ENCODE data around the gene ST6GAL1. TPM values are rescaled to one million over a fixed set of nuclear protein-coding genes. Genes with fewer than 3 reads are reported as not detected.

Gene ST6GAL1
- total and polyA plus RNA-seq, 2 of the 13 experiments (the other 11 are each of a cell fraction or from before 2014, with no cell fraction given): 79.9 to 164 TPM

DNA sequence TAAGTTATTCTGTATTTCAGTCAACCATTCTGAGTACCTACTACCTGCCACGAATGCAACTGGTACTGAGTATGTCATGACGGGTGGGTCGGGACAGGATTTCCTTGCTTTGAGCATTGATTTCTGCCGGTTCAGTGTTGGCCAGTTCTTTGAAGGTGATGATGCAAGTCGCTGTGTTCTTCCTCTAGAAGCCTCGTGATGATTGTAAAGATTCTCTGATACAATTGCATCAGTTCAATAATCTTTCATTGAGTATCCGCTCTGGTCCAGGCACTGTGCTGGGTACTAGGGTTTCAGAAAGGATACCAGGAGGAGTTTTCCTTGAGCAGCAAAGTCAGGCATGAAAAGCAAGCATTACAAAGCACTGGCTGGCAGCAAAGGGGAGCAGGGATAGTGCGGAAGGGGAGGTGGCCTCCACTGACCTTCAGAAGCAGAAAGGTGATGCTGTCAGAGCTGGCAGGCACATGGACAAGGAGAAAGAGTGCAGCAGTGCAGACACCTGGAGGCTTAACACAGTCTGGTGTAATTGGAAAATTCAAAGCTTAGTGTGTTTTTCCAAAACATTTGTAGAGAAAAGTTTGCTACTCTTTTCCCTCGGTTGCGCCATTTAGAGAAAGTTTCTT, 108.9 kb downstream of the ST6GAL1 start (continued):
- TF ChIP-seq, protein P1, sequence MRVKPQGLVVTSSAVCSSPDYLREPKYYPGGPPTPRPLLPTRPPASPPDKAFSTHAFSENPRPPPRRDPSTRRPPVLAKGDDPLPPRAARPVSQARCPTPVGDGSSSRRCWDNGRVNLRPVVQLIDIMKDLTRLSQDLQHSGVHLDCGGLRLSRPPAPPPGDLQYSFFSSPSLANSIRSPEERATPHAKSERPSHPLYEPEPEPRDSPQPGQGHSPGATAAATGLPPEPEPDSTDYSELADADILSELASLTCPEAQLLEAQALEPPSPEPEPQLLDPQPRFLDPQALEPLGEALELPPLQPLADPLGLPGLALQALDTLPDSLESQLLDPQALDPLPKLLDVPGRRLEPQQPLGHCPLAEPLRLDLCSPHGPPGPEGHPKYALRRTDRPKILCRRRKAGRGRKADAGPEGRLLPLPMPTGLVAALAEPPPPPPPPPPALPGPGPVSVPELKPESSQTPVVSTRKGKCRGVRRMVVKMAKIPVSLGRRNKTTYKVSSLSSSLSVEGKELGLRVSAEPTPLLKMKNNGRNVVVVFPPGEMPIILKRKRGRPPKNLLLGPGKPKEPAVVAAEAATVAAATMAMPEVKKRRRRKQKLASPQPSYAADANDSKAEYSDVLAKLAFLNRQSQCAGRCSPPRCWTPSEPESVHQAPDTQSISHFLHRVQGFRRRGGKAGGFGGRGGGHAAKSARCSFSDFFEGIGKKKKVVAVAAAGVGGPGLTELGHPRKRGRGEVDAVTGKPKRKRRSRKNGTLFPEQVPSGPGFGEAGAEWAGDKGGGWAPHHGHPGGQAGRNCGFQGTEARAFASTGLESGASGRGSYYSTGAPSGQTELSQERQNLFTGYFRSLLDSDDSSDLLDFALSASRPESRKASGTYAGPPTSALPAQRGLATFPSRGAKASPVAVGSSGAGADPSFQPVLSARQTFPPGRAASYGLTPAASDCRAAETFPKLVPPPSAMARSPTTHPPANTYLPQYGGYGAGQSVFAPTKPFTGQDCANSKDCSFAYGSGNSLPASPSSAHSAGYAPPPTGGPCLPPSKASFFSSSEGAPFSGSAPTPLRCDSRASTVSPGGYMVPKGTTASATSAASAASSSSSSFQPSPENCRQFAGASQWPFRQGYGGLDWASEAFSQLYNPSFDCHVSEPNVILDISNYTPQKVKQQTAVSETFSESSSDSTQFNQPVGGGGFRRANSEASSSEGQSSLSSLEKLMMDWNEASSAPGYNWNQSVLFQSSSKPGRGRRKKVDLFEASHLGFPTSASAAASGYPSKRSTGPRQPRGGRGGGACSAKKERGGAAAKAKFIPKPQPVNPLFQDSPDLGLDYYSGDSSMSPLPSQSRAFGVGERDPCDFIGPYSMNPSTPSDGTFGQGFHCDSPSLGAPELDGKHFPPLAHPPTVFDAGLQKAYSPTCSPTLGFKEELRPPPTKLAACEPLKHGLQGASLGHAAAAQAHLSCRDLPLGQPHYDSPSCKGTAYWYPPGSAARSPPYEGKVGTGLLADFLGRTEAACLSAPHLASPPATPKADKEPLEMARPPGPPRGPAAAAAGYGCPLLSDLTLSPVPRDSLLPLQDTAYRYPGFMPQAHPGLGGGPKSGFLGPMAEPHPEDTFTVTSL (CRISPR knock-in tag; IDR thresholded peaks at IDR 0.05; ENCODE audit: borderline replicate concordance): no peak
- TF ChIP-seq ZNF558 (CRISPR knock-in tag; IDR thresholded peaks at IDR 0.05; ENCODE audit: borderline replicate concordance) (peak; percentile 66; the same call in 1 of the 2 replicates), KDM2A (CRISPR knock-in tag; IDR thresholded peaks at IDR 0.05; ENCODE audit: borderline replicate concordance, low read depth) (peak; percentile 81), EZH2 (conservative IDR thresholded peaks at IDR 0.05; ENCODE audit: low read depth, low read length) (no peak), CENPX (CRISPR knock-in tag; IDR thresholded peaks at IDR 0.05) (no peak), STAT5B (CRISPR knock-in tag; IDR thresholded peaks at IDR 0.05) (no peak), SRY (CRISPR knock-in tag; IDR thresholded peaks at IDR 0.05) (0 out of 2 replicates have a peak, but pooled peaks have one; percentile 33), TEAD3 (CRISPR knock-in tag; optimal IDR thresholded peaks at IDR 0.05; ENCODE audit: borderline replicate concordance) (peak; percentile 31), FOSL1 (CRISPR knock-in tag; IDR thresholded peaks at IDR 0.05; ENCODE audit: borderline replicate concordance) (no peak), PHB2 (IDR thresholded peaks at IDR 0.05; ENCODE audit: partially characterized antibody) (no peak), ZNF619 (CRISPR knock-in tag; IDR thresholded peaks at IDR 0.05) (no peak), RFXAP (CRISPR knock-in tag; IDR thresholded peaks at IDR 0.05; ENCODE audit: borderline replicate concordance) (0 out of 2 replicates have a peak, but pooled peaks have one; percentile 25), SIN3A (IDR thresholded peaks at IDR 0.05; ENCODE audit: borderline replicate concordance, low read depth, low read length) (peak; percentile 49; the same call in 1 of the 2 replicates), NCOA1 (CRISPR knock-in tag; IDR thresholded peaks at IDR 0.05) (peak; percentile 18; the same call in 1 of the 2 replicates), HDAC1 (CRISPR knock-in tag; IDR thresholded peaks at IDR 0.05) (peak; percentile 55; the same call in 1 of the 2 replicates), FOXA1 (IDR thresholded peaks at IDR 0.05) (no peak), FOXA1 (CRISPR knock-in tag; IDR thresholded peaks at IDR 0.05) (0 out of 2 replicates have a peak, but pooled peaks have one; percentile 15)
- TF ChIP-seq, protein P2, sequence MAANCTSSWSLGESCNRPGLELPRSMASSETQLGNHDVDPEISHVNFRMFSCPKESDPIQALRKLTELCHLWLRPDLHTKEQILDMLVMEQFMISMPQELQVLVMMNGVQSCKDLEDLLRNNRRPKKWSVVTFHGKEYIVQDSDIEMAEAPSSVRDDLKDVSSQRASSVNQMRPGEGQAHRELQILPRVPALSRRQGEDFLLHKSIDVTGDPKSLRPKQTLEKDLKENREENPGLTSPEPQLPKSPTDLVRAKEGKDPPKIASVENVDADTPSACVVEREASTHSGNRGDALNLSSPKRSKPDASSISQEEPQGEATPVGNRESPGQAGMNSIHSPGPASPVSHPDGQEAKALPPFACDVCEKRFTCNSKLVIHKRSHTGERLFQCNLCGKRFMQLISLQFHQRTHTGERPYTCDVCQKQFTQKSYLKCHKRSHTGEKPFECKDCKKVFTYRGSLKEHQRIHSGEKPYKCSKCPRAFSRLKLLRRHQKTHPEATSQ (CRISPR knock-in tag; IDR thresholded peaks at IDR 0.05; ENCODE audit: borderline replicate concordance): no peak
- TF ChIP-seq, protein P3, sequence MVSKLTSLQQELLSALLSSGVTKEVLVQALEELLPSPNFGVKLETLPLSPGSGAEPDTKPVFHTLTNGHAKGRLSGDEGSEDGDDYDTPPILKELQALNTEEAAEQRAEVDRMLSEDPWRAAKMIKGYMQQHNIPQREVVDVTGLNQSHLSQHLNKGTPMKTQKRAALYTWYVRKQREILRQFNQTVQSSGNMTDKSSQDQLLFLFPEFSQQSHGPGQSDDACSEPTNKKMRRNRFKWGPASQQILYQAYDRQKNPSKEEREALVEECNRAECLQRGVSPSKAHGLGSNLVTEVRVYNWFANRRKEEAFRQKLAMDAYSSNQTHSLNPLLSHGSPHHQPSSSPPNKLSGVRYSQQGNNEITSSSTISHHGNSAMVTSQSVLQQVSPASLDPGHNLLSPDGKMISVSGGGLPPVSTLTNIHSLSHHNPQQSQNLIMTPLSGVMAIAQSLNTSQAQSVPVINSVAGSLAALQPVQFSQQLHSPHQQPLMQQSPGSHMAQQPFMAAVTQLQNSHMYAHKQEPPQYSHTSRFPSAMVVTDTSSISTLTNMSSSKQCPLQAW (CRISPR knock-in tag; IDR thresholded peaks at IDR 0.05): peak; percentile 53; the same call in 1 of the 2 replicates
- TF ChIP-seq, protein P4, sequence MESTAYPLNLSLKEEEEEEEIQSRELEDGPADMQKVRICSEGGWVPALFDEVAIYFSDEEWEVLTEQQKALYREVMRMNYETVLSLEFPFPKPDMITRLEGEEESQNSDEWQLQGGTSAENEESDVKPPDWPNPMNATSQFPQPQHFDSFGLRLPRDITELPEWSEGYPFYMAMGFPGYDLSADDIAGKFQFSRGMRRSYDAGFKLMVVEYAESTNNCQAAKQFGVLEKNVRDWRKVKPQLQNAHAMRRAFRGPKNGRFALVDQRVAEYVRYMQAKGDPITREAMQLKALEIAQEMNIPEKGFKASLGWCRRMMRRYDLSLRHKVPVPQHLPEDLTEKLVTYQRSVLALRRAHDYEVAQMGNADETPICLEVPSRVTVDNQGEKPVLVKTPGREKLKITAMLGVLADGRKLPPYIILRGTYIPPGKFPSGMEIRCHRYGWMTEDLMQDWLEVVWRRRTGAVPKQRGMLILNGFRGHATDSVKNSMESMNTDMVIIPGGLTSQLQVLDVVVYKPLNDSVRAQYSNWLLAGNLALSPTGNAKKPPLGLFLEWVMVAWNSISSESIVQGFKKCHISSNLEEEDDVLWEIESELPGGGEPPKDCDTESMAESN (CRISPR knock-in tag; conservative IDR thresholded peaks at IDR 0.05): no peak; the same call in 1 of the 2 replicates

Measured in HepG2 (cell line).